Stimulated activated CD8-positive, alpha-beta memory T cell treated with anti-CD3 and anti-CD28 coated beads, Interleukin-12 subunit alpha, Interleukin-12 subunit beta, amount 100 ng/mL, for 24 hours (primary cell): Measurements from ENCODE around the gene MRPL1.
"Not testable (repeated sequence)": the region's sequence is repeated elsewhere in the genome, so short reads cannot be mapped to it uniquely, and the experiment has no call there.

Experiments used
- DNase-seq: peaks from one replicate; pipeline ENCODE4 v3.0.0-alpha.2; 2020; ENCODE audit errors: extremely low read depth

Gene MRPL1

GRCh38 chr4:77913348-77913747 lies 50.7 kb downstream of the MRPL1 start:
- no peak for DNase-seq

- no peak for DNase-seq
These were observed 54.4 kb downstream of the MRPL1 start for GRCh38 chr4:77917075-77917474.

DNA sequence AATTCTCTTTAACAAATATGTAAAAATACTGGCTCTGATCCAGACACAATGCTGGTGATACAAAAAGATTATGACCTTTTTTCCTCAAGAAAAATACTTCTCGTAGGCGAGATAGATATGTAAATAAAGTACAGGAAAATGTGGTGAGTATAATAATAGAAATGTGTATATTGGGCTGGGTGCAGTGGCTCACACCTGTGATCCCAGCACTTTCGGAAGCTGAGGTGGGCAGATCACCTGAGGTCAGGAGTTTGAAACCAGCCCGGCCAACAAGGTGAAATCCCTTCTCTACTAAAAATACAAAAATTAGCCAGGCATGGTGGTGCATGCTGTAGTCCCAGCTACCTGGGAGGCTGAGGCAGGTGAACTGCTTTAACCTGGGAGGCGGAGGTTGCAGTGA lies 55.0 kb downstream of the MRPL1 start:
- DNase-seq = no peak

DNA sequence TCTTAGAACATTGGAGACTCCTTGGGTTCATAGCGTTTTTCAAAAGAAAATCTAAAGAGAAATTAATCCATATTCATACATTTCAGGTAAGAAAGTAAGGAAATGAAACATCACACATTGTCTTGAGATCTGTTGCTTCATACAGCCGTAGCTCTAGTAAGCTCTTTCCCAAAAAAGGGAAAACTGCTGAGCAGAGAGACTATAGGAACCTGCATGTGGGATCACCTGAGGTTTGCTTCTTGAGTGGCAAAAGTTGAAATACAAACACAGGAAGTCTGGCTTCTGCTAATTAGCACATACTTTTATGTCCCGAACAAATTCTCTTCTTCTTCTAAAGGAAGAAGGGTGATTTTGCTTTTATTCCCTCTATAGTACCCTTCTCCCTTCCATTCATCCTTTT lies 57.7 kb downstream of the MRPL1 start:
- no peak for DNase-seq

GRCh38 chr4:77921701-77922100 lies 59.1 kb downstream of the MRPL1 start:
- no peak for DNase-seq

- no peak for DNase-seq
These were observed 59.8 kb downstream of the MRPL1 start for GRCh38 chr4:77922158-77923094.

- no peak for DNase-seq
These were observed 65.6 kb downstream of the MRPL1 start for GRCh38 chr4:77927991-77928925.

DNA sequence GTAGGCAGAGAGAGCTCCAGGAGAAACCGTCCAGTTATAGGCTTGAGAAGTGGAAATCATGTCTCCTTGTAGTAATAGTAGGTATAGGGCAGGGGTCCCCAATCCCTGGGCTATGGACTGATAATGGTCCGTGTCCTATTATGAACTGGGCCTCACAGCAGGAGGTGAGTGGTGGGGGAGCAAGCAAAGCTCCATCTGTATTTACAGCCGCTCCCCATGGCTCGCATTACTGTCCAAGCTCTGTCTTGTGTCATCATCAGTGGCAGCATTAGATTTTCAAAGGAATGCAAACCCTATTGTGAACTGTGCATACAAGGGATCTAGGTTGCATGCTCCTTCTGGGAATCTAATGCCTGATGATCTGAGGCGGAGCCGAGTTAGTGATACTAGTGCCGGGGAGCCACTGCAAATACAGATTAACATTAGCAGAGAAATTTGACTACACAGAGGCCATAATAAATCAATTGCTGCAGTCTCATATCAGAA lies 67.6 kb downstream of the MRPL1 start:
- no peak for DNase-seq

- no peak for DNase-seq
These were observed 68.2 kb downstream of the MRPL1 start for GRCh38 chr4:77930876-77931275.

DNA sequence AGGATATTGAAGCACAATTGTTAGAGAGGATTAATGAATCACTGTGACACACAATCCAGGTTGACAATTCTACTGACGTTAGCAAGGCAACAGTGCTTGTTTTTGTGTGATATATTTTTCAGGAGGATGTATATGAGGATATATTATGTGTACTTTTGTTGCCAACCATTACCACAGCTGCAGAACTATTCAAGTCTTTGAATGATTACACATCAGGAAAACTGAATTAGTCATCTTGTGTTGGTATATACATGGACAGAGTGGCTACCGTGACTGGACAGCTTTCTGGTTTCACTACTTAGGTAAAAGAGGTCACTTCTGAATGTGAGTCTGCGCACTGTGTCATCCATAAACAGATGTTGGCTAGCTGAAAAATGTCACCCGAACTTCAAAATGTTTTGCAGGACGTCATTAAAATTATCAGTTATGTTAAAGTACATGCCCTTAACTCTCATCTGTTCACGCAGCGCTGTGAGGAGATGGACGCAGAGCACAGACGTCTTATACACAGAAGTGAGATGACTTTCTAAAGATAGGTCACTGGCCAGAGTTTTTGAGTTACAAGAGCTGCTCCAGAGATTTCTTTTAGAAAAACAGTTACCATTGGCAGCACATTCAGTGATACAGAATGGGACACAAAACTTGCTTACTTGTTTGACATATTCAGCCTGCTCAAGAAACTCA lies 69.0 kb downstream of the MRPL1 start:
- no peak for DNase-seq

- no peak for DNase-seq
These were observed 75.9 kb downstream of the MRPL1 start for GRCh38 chr4:77938560-77938959.

GRCh38 chr4:77945929-77946328 lies 83.3 kb downstream of the MRPL1 start:
- not testable (repeated sequence) for DNase-seq

DNA sequence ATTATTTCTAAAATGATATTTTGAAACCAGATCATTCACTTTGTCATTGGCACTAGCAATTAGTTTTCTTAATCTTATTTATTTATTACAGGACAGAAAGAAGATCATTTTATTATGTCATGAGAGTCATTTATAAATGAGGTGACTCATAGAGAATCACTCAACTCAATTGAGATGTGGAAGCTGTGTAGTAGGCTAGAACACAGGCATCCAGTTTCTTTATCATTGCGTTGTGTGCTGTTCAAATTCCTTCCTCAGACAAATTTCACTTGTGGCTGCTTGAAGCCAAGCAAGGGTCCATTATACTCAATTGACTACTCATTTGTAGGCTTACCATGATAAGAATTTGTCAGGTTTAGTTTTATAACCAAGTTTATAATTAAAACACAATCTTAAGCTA lies 87.6 kb downstream of the MRPL1 start:
- DNase-seq = no peak

DNA sequence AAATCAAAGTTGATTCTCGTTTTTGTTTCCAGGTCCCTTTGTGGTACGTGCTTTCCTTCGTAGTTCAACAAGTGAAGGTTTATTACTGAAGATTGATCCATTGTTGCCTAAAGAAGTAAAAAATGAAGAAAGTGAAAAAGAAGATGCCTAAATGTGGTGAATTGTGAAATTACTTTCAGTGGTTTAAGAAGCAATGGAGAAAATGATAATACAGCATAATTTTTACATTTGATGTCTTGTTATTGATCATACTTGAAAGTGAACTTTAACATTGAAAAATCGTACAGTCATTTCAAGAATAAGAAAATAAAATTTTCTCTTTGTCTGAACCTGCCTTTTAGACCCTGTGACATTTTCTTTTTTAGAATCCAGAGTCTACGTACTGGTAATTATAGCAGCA lies 89.8 kb downstream of the MRPL1 start:
- no peak for DNase-seq

GRCh38 chr4:77954690-77955089 lies 92.1 kb downstream of the MRPL1 start:
- DNase-seq = no peak

- no peak for DNase-seq
These were observed 94.3 kb downstream of the MRPL1 start for GRCh38 chr4:77956917-77957316.

GRCh38 chr4:77958897-77959296 lies 96.3 kb downstream of the MRPL1 start:
- no peak for DNase-seq

DNA sequence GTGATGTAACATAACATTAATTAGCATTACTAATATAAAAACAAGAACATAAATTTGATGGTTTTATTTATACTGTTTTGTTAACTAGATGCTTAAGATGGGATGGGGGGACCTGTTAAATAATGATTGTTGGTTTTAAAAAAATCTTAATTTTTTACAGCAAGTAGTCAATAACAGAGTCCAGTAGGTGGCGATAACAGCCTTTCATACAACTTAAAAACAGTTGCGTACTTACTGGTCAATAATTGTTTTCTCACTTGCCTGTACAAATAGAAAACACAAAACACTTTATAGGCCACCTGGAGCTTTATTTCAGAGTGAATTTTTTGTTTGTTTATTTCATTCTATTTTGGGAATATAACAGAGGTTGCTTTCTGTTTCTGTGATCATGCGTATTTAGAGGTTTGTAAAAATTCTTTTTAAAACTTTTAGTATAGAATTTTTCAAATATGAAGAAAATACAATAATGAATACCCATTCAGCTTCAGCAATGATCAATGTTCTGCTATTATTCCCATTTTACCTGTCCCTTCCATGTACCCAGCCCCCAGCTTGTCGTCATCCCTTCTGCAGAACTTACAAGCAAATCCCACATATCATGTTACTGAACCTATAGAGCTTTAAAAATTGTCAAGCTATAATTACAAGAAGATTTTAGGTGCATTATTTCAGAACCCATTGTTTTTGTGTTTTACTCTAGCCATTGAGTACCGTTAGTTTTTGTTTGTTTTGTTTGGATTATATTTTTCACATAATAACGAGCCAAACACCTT lies 97.1 kb downstream of the MRPL1 start:
- DNase-seq = no peak

- no peak for DNase-seq
These were observed 97.7 kb downstream of the MRPL1 start for GRCh38 chr4:77960367-77960766.

- no peak for DNase-seq
These were observed 100.4 kb downstream of the MRPL1 start for GRCh38 chr4:77963004-77963403.

DNA sequence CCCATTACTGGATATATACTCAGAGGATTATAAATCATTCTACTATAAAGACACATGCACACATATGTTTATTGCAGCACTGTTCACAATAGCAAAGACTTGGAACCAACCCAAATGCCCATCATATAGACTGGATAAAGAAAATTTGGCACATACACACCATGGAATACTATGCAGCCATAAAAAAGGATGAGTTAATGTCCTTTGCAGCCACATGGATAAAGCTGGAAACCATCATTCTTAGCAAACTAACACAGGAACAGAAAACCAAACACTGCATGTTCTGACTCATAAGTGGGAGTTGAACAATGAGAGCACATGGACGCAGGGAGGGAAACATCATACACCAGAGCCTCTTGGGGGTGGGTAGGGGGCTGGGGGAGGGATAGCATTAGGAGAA lies 111.0 kb downstream of the MRPL1 start:
- not testable (repeated sequence) for DNase-seq
